Stimulated activated naive CD8-positive, alpha-beta T cell treated with anti-CD3 and anti-CD28 coated beads, Interleukin-15, Interleukin-2, amounts not matched to agents 100 U/mL and 50 U/mL, for 24 hours (primary cell): ENCODE results near the gene PARD3.

Experiments used
- ATAC-seq: fragments of 150-1000 bp; cut with Tn5 transposase; one replicate; pipeline ENCODE4 v1.10.0; 2021
- DNase-seq: peaks from one replicate; pipeline ENCODE4 v3.0.0; 2021

Gene PARD3

GRCh38 chr10:34689053-34689452, 126.0 kb downstream of the PARD3 start:
- no peak for ATAC-seq
- DNase-seq = no peak

DNA sequence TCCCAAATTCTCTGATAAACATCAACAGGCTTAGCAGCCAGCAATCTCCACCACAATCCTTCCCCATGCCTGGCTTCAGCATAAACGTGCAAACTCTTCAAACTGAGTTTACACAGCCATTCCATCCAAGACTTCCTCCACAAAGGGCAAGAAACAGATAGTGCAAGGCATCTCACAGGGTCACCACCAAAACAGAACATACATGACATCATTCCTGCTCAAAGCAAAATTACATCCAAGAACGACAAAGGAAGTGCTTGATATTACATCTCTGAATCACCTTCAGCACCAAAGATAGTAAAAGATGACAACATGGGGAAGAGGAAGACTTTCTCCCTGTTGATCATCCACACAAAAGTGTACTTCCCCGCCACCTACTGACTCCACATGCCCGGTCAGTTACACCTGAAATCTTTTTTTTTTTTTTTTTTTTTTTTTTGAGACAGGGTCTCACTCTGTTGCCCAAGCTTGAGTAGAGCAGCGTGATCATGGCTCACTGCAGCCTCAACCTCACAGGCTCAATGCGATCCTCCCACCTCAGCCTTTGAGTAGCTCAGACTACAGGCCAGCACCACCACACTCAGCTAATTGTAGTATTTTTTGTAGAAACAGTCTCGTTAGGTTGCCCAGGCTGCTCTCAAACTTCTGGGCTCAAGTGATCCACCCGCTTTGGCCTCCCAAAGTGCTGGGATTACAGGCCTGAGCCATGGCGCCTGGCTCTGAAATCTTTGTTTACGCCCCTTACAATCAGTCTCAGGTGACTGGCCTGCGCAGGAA, 127.5 kb downstream of the PARD3 start:
- no peak for ATAC-seq

GRCh38 chr10:34682580-34682979, 132.5 kb downstream of the PARD3 start:
- ATAC-seq (no peak), DNase-seq (no peak)

More for the DNA sequence above, 127.5 kb downstream of the PARD3 start:
- no peak for DNase-seq

DNA sequence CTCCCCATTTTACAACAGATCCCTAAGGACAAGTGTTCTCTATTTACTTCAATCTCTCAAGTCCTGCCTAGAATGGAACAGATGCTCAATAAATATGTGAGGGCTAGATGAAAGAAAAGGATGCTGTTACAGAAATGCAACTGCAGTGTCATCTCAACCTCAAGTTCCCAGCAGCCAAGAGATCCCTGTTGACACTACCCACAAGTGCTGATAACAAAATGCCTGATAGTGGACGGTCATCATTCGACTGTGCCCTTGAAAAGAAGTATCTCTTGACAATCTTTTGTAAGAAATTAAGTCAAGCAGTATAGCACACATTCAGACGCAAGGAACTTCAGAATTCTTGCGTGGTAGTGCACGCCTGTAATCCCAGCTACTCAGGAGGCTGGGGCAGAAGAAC, 133.2 kb downstream of the PARD3 start:
- no peak for DNase-seq

DNA sequence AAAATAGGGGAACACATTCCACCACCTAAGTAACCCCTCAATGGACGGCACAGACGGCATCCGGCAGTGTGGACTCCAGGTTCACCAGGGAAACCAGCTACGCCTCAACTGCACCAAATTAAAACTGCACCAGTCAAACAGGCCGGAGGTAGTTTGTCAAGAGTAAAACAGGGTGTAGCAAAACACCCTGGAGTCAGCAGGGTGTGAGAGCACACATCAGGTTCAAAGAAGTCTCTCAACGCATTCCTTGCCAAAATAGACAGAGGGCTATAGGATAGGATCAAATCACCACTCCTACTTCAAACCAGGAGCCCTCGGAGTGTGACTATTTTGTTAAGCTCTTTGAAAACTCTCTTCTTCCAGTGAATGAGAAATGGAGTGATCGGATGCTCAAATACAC, 135.9 kb downstream of the PARD3 start:
- DNase-seq (no peak), ATAC-seq (no peak)

More for the DNA sequence above, 133.2 kb downstream of the PARD3 start:
- ATAC-seq = no peak

DNA sequence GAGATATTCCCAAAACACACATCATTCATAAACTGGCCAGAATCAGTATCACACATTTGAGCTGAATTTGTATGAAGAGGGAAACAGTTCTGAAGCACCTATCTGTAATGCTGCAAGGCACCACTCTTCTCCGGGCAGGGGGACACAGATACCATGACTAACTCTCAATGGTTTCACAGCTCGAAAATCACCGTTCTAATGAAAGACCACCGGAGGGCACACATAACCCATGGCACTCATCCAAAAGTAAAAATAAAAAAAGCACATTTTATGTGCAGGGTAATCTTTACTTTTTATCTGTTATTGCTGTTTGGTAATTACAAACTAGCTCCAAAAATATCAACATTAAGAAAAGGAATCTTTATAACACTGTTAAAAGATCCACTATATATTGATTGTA, 137.5 kb downstream of the PARD3 start:
- ATAC-seq = no peak
- DNase-seq = no peak

- ATAC-seq (no peak), DNase-seq (no peak)
These were observed 138.0 kb downstream of the PARD3 start for GRCh38 chr10:34677132-34677531.

- DNase-seq = no peak
- ATAC-seq = no peak
These were observed 140.9 kb downstream of the PARD3 start for GRCh38 chr10:34674176-34674575.

DNA sequence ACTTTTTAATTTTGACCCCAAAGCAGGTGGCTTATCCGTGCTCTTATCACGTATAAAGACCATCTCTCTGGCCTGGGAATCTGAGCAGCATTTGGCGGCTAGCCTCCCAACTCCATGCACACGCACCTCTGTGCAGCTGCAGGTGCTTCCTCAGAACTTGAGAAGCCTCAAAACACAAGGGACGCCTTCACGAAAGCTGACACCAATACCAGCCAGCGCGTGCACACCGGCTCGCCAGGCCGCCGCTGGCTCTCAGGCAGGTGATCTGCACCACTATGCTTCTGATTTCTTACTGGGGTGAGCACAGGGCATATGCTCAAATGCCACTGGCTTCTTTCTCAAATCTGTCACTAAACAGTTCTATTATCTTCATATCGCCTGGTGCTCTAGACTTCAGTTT, 145.0 kb downstream of the PARD3 start:
- no peak for ATAC-seq
- no peak for DNase-seq

DNA sequence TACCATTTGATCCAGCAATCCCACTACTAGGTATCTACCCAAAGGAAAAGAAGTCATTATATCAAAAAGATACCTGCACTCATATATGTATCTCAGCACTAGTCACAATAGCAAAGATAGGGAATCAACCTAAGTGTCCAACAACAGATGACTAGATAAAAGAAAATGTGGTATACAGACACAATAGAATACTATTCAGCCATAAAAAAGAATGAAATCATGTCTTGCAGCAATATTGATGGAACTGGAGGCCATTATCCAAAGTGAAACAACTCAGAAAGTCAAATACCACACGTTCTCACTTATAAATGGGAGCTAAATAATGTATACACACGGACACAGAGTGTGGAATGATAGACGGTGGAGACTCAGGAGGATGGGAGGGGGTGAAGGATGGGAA, 146.0 kb downstream of the PARD3 start:
- no peak for ATAC-seq

DNA sequence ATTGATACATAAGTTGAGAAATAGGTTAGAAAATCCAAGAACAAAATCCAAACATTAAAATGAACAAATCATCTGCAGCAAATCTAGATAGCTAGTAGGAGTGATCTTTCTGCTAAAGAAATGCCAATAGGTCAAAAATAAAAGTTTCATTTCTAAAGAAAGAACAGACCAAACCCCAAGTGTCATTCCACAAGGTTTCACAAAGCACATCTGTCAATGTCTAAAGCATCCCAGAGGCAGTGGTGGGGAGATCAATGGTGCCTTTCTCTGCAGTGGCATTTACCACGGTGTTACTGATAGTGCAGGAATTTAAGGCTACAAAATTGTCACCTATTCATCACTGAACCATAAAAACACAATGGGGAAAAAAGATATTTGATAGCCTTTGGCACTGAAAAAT, 147.9 kb downstream of the PARD3 start:
- no peak for DNase-seq

More for the DNA sequence above, 146.0 kb downstream of the PARD3 start:
- DNase-seq = no peak

GRCh38 chr10:34666008-34666704, 148.9 kb downstream of the PARD3 start:
- DNase-seq (no peak), ATAC-seq (no peak)

More for the DNA sequence above, 147.9 kb downstream of the PARD3 start:
- no peak for ATAC-seq

- no peak for ATAC-seq
These were observed 150.4 kb downstream of the PARD3 start for GRCh38 chr10:34664706-34665105.

DNA sequence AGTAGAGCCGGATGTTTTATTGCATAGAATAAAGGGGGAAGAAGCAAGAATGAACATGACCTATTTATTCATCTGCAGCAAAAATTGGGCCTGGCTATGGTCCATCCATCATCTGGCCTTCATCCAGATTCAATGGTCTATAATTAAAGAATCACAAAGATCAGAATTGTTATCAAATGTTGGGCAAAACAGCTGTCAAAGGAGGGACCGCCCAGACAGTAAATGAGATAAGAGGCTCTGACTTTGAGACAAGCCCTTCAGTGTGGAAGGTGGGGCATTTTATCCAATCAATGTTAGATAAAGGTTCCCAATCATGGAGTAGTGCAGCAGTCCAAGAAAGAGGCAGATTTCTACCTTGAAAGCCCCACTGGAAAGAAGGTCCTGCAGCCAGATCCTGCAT, 153.5 kb downstream of the PARD3 start:
- no peak for ATAC-seq
- no peak for DNase-seq

More at GRCh38 chr10:34664706-34665105, 150.4 kb downstream of the PARD3 start:
- no peak for DNase-seq

DNA sequence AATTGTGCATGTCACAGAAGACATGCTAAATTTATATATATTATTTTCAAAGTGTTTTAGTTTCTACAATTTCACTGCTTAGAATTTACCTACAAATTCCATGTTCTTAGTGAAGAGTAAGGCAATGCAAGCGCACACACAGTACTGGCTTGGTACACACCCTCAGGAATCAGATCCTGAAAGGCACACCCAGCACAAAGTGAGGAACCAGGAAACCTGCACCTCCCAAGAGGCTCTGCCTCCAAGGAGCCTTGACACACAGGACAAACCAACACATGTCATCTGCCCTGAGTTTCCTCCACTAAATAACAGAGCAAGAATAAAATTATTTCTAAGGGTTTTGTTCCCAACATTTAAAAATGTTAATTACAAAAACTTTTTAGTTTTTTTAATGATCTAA, 156.2 kb downstream of the PARD3 start:
- no peak for DNase-seq
- ATAC-seq = no peak

DNA sequence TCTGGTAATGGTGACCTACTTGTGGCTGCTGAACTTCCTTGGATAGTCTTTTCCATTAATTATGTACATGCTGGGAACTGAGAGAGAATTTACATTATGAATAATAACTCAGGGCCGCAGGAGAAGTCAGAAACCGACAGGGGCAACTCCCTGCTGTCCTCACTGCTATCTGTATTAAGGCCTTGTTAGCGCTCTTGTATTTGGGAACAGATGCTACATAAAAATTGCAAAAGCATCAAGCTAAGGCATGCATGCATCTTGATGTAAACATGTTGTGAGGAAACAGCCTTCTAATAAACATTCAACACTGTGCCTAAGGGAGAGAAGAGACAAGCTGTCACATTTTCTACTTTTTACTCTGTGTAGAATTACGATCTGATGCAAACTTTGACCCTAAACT, 158.4 kb downstream of the PARD3 start:
- no peak for ATAC-seq
- DNase-seq = no peak

DNA sequence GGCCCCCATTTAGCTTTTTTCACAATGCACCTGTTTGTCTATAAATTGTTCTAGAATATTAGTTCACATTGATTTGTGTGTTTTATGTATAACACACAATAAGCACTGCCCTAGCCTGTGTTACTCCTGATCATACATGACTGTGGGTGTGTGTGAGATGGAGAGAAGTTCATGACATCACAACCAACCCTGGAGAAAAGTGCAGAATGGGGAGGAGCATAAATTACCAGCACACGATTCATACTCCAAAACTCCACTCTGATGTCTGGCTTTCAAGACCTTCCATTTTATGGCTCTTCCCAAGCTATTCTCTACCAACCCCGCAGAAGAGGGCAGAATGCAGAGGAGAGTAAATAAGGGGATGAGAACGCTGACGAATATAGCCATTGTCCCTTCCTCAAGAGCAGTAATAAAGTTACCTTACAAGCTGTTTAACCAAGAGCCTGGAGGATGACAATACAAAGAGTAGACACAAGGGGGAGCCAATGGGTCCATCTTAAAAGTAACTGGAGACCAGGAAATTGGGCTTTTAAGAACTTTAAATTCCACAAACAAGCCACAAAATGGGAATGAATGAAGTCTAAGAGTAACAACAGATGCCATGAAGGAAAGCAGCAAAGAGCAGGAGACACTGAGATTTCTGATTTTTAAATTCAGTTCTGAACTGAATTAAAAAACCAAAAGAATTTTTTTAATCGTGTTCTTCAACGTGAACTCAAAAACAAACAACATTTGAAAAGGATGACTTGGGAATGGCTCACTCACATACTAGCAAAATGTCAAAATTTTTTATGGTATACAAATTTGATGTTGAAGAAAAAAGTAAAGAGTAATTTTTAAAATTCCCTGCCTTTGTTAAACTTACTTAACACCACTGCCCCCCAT, 159.6 kb downstream of the PARD3 start:
- DNase-seq = peak; percentile 25
- ATAC-seq = no peak

GRCh38 chr10:34654211-34654610, 160.9 kb downstream of the PARD3 start:
- no peak for DNase-seq
- no peak for ATAC-seq

DNA sequence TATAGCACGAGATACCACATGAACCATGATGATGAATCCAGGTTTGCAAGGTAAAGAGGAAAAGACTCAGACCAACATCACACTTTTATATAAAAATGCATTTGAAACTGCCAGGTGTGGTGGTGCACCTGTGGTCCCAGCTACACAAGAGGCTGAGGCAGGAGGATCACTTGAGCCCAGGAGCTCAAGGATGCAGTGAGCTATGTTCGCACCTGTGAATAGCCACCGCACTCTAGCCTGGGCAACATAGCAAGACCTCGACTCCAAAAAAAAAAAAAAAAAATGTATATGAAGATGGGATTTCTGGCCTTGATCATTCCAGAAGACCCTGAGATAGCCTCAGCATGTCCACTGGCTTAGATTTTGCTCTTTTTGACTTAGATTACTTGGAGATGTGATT, 161.6 kb downstream of the PARD3 start:
- no peak for ATAC-seq
- no peak for DNase-seq

- DNase-seq (no peak), ATAC-seq (no peak)
These were observed 163.5 kb downstream of the PARD3 start for GRCh38 chr10:34651416-34652195.

DNA sequence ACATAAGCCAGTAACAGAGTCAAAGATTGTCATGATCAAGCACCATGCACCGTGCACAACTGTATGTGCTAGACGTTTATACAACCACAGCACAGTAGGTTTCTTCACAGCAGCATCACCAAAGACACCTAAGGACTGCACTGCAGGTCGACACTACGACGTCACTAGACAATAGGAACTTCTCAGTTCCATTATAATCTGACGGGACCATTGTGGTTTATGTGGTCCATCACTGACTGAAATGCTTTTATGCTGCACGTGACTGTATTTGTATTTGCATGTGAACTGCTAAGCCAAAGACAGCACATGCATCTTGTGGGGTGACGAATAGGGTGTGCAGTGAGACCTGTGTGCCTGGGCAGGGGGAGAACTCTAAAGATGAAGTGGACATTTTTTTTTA, 164.9 kb downstream of the PARD3 start:
- ATAC-seq = no peak
- DNase-seq = no peak

GRCh38 chr10:34649385-34649784, 165.7 kb downstream of the PARD3 start:
- no peak for ATAC-seq
- DNase-seq = no peak
